Astrocyte (in vitro differentiated cells and primary cell): ENCODE data around the gene HESX1.

Experiments used
- EZH2 ChIP-seq: IDR thresholded peaks from 2 replicates; pipeline ENCODE4 v1.6.1; 2012; ENCODE audit warnings: mild to moderate bottlenecking, low read length, inconsistent platforms; ENCODE audit not compliant: insufficient read depth
- TF ChIP-seq, protein P1 (sequence below): IDR thresholded peaks from 2 replicates; pipeline ENCODE4 v1.5.1; 2011; ENCODE audit warnings: low read depth, mild to moderate bottlenecking, inconsistent platforms, low read length, moderate library complexity; ENCODE audit not compliant: insufficient read depth

- TF ChIP-seq EZH2 = peak; percentile 45
- TF ChIP-seq, protein P1, sequence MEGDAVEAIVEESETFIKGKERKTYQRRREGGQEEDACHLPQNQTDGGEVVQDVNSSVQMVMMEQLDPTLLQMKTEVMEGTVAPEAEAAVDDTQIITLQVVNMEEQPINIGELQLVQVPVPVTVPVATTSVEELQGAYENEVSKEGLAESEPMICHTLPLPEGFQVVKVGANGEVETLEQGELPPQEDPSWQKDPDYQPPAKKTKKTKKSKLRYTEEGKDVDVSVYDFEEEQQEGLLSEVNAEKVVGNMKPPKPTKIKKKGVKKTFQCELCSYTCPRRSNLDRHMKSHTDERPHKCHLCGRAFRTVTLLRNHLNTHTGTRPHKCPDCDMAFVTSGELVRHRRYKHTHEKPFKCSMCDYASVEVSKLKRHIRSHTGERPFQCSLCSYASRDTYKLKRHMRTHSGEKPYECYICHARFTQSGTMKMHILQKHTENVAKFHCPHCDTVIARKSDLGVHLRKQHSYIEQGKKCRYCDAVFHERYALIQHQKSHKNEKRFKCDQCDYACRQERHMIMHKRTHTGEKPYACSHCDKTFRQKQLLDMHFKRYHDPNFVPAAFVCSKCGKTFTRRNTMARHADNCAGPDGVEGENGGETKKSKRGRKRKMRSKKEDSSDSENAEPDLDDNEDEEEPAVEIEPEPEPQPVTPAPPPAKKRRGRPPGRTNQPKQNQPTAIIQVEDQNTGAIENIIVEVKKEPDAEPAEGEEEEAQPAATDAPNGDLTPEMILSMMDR = no peak
These were observed 34.9 kb downstream of the HESX1 start, which contains the start of gene IL17RD for GRCh38 chr3:57164657-57165573.
